Effector CD8-positive, alpha-beta T cell (primary cell): Measurements from ENCODE around the gene CECR2.

Source experiments
- DNase-seq: peaks from one replicate; lab custom pipeline; 2025; lab: John Stamatoyannopoulos, UW

Gene CECR2

DNA sequence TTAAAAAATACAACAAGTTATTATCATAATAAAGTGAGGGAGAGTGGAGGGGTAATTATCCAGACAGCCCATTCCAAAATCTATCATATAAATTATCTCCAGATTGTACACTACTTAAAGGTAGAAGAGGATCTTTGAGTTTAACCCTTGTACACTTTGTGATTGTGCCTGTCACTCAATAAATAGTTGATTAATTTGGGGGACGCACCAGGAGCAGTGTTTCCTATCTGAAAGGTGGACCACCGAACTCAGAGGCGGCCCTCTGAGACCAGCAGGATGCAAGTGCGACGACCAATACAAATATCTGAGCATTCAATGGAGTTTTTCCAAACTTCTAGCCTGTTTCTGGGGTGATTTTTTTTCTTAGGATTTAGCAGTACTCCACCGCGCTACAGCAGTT lies 1.1 kb upstream of the CECR2 start:
- DNase-seq, result no peak

DNA sequence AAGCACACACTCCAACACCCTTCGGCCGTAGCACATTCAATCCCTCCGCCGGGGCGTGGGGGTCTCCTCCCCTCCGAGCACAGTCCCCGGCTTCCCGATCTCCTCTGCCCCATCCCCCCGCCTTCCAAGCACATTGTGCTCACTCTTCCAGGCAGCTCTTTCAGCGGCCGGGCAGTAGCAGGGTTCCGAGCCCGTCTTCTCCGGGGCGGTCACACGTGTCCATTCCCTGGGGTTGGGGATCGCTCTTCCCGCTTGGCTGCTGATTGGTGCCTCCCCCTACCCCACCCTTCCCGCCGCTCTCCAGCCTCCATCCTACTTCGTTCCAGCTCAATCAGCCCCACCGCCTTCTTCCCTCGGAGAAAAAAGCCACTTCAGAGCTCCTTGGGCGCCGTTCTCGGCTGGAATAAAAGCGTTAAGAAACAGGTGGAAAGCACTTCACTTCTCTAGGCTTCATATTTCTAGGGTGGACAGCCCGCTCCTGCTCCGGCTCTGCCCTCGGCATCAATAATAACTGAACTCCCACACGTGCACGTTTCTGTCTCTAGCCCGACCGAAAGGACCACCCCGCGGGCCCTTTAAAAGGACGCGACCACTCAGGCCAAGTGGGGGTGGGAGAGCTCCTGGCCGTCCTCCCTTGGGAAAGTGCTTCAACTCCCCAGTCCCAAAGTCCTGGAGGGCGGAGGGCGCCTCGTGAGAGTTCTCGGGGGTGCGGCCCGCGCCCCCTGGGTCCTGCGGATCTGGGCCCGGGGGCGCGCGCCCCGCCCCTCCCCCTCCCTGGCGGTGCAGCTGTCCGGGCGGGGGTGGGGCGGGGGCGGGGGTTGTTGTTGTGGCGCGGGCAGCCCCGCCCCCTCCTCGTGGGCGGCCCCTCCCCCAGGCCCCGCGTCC lies 464 bp upstream of the CECR2 start:
- DNase-seq, result no peak

DNA sequence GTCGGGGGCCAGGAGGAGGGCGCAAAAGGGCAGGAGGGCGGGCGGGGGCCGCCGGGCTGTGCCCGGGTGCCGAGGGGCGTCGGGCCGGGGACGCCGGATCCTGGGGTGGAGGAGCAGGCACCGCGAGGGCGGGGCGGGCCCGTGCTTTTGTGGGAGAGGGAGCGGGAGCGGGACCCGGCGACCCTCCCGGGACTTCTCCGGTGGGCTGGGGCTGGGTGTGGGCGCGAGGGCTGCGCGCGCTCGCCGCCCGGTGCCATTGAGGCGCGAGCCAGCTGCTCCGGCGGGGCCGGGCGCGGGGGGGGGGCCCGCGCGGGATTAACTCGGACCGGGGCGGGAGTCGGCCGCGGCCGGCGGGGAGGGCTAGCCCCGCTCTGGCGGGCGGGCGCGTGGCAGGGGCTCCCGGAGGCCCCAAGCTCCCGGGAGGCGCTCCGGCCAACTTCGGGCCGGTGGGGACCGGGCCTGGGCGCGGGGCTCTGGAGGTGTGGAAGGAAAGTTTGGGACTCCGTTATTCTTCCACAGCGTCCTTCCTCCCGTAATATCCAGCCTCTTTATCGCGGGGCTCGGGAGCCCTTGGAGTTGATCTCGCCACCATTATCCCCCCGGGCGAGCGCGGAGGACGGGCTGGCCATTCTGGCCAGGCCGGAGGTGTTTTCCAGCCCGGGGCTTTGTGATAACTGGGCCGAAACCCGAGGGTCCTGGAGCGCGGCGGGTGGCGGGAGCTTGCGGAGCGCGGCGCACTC lies 936 bp downstream of the CECR2 start:
- DNase-seq, result no peak

DNA sequence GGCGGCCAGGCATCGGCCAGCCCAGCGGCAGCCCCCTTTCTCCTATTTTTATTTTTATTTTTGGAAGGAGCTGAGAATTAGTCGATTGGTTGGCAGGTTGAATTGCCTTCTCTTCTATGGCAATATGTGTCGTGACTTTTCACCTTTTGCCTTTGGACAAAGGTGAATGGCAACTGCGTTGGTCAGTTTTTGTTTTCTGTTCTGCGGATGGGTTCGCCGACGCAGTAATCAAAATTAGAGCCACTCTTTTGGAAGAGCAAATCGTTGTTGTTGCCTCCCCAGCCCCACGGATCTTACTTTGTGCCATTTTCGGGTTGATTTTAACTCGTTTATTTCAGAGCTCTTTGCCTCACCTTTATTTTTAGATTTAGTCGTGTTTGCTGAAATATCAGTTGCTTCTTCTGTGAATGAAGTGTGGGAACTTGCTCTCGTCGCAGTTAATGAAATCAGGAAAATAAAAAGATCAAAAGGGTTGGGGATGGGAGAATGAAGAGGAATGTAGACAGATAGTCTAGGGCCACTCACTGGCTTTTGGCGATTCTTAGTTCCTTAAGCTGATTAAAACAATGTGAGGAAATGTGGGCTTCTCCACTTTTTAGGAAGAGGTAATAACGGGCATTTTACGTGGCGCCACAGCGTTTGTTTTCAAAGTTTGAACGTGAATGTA lies 1.6 kb downstream of the CECR2 start:
- DNase-seq, result no peak

DNA sequence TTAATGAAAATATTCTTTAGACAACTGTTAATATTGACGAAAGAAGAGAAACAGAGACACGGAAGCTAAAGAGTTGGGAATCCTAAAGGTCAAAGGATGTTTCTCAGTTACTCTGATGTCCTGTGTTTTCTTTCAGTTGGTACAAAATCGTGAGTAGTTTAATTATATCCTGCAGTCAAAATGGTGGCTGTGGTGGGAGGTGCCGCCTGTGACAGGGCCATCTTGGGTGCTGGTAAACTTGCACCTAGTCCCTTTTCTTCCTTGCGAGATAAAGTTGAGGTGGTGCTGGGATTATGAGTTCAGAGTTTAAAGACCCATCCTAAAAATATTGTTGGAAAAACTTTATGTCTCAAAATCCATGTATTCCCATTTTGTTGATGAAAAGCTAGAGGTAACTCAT lies 2.2 kb downstream of the CECR2 start:
- DNase-seq, result no peak

DNA sequence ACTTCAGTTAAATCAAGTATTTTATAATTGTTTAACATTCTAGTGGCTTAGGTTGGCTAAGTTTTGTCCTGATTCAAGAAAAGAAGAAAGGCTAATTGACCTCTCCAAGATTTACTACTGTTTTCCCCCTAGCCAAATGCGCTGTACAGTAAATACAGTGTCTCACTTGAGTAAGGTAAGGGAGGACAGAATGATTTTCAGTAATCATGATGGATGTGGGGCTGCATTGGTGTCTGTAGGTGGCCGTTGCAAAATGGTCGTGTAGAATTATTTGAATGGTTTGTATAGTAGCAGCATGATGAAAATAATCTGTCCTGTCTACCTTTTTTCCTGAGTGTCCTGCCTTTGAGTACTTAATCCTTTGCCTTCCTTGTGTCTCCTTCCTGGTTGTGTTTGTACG lies 4.6 kb downstream of the CECR2 start:
- no peak for DNase-seq

DNA sequence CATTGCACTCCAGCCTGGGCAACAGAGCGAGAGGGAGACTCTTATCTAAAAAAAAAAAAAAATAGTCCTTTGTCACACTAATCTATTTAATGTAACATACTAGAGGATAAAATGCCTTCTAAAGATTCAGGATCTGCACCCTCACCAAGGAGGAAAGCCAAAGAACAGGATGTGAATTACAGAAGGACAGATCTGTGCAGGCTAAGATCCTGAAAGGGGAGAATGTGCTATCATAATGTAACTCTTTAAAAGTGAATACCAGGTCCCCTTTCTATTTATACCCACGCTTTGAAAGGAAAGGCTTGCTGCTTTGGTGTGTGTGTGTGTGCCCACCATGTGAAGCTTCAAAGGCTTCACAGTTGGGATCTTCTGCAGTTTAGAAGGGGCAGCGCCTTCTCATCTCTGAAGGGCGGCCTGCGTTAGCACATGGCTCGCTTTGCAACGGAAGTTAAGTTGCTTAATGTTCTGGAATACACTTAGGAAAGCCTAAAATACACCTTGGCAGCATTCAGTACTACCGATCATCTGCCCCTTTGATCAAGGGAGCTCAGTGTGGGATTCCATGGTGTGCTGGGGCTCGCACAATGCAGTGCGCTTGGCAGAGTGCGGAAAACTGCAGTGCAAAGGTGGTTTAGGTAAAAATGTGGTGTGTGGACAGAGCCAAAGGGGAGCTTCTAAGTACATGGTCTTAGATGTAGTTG lies 6.8 kb downstream of the CECR2 start:
- DNase-seq, result no peak

DNA sequence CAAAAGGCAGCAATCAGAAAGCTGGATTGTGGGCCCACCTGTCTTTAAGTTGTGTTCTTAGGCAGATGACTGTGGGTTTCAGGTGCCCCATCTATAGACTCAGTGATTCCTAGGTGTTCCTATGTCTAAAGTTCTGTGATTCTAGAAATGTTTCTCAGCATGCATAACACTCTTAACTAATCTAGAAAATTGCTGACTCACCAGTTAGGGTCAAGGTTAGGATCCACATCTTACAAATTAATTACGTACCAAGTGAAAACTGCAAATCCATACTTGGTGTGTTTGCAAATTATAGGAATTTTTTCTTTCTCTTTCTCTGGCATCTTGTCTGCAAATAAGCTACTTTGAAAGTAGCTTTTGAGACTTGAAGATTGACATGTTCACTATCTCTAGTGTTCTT lies 7.7 kb downstream of the CECR2 start:
- DNase-seq, result no peak

DNA sequence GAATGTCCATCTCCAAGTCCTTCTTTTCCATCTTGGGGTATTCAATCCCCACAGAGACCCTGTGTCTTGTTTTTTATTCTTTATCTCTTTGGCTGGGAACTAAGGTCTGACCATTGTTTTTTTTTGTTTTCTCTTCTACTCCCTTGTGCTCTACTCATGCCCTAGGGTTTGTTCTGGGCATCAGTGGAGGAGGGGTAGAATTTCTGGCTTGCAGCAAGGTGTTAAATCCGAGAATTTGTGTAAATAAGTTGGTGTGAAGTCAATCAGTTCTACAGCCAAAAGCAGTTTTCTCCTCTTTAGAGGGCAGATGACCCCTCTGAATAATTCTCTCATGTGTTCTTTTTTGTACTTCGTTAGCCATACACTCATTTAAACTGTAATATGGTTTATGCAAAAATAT lies 10.7 kb downstream of the CECR2 start:
- no peak for DNase-seq

DNA sequence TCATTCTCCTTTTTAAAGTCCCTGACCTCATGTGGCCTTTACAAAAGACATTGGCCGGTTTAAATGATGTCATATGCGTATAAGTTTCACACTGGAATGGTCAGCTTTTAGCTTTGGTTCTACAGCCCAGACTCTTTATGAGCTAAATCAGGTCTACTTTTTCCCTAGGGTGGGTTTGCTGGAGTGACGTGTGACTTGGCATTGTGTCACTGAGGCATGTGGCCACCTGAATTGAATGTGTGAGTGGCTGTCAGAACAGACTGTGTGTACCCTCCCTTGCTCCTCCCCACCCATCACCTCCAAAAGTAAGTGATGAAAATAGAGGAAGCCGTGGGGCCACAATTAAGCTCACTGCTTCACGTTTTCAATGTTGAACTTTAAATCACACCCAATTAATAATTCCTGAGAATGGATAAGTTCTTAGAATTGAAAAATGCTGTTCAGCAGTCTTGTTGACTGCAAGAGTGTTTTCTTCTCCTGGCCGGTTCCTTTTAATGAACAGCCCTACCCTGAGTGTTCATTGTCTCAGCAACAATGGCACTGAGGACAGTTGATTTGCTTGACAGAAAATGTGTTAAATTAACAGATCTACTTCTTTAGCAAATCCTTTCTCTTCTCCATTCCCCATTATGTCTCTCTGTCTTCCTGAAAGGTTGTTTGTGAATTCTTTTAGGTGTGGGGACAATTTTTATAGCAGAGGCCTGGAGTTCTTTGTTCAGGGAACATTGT lies 11.3 kb downstream of the CECR2 start:
- no peak for DNase-seq

DNA sequence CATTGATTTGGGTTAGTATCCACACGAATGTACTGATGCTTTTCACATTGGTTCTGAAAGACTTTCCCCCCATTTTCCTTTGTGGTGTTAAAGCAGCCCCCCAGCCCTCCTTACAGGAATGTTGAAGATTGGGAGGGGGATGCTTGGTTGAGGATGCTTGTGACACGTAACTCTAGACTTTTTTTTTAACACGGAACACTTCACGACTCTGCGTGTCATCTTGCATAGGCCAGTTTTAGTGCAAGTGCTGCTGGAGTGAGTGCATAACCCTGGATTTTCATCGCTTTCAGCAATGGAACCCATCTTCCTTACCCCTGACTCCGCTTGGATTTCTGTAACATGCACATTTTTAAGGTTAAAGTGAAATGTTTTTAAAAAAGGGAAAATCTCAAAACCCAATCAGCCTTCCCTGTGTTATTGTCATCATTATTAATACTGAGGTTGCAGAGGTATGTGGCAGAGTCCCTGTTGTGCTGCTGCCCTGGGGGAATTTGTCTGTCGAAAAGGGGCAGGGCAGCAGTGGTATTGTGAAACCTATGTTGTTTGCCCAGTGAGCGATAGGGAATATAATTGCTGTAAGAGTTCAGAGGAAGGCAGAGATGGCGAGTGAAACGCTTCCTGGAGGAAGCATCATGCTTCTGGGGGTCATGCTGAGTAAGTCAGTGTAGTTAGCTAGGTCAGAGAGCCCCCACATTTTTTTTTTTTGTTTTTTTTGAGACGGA lies 12.1 kb downstream of the CECR2 start:
- no peak for DNase-seq

DNA sequence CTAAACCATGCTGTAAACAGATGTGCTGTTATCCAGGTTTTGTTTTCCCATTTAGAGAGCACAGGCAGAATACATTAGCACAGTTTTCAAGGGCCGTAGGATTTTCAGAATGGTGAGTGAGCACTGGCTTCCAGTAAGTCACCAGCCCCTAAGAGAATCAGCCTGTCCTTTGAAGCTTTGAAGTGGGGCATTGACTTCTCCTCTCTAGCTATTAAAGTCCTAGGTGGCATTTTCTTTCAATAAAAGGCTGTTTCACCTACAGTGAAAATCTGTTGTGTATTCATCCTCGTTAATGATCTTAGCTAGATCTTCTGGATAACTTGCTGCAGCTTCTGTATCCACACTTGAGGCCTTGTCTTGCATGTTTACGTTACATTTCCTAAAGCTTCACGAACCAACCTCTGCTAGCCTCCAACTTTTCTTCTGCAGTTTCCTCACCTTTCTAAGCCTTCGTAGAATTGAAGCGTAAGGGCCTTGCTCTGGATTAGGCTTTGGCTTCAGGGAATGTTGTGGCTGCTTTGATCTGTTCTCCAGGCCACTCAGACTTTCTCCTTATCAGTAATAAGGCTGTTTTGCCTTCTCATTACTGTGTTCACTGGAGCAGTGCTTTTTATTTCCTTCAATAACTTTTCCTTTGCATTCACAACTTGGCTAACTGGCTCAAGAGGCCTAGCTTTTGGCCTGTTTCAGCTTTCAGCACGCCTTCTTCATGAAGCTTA lies 15.5 kb downstream of the CECR2 start:
- no peak for DNase-seq

DNA sequence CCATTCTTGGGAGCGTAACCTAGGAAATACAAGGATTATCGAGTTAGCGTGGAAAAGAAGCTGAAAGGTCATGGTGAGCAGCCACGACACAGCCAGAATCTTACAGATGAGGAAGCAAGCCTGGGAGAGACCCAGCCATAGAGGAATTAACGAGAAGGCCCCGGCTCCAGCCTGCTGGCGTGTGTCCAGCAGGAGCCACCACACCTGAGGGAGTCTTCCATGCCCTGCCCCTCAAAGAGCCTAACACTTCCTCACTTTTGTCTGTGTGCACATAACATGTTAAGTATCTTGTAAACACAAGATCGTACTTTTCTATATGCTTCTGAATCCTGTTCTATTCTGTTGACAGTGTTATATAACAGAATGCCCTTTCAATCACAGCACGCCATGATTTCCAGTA lies 18.1 kb downstream of the CECR2 start:
- DNase-seq, result no peak

DNA sequence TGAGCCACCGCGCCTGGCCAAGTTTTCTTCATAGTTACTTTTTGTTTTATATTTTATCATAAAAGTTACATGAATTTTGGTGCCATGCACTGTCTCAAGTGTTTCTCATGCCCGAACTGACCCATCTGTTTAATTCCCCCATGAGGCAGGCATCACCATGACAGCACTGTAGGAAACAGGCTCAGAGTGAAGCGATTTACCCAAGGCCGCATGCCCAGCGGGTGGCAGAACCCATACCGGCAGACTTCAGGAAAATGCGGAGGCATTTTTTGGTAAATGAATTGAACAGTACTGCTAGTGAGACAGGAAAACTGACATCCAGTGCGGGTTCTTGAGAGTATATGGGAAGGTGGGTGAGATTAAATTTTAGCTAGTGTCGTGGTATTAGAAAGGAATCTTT lies 19.0 kb downstream of the CECR2 start:
- DNase-seq, result no peak

DNA sequence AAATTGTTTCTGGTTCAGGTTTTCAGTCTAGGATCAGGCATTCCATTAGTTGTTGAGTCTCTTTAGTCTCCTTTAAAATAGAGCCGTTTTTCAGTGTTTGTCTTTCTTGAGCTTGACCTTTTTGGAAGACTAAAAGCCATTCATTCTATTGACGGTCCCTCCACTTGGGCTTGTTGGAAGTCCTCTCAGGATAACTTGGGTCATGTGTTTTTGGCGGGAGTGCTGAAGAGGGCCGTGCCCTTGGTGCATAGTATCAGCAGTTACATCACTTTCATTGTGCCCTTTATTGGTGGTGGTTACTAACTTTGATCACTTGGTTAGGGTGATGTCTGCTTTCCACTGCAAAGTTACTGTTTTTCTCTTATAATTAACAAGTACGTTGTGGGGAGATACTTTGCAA lies 20.8 kb downstream of the CECR2 start:
- no peak for DNase-seq

DNA sequence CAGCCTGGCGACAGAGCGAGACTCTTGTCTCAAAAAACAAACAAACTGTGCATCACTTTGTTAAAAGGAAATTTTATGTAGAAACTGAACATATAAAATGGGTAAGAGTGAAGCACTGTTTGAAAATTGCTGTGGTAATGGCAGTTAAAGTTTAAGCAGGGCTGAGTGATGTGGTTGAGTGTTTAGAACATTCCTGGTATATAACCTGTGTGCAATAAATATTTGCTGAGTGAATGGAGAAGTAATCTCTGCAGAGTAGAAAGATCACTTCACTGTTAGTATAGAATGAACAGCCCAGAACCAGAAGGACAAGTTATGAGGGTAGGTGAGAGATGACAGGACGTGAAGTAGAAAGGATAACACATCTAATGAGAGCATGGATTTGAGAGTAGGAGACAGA lies 27.3 kb downstream of the CECR2 start:
- DNase-seq, result no peak

DNA sequence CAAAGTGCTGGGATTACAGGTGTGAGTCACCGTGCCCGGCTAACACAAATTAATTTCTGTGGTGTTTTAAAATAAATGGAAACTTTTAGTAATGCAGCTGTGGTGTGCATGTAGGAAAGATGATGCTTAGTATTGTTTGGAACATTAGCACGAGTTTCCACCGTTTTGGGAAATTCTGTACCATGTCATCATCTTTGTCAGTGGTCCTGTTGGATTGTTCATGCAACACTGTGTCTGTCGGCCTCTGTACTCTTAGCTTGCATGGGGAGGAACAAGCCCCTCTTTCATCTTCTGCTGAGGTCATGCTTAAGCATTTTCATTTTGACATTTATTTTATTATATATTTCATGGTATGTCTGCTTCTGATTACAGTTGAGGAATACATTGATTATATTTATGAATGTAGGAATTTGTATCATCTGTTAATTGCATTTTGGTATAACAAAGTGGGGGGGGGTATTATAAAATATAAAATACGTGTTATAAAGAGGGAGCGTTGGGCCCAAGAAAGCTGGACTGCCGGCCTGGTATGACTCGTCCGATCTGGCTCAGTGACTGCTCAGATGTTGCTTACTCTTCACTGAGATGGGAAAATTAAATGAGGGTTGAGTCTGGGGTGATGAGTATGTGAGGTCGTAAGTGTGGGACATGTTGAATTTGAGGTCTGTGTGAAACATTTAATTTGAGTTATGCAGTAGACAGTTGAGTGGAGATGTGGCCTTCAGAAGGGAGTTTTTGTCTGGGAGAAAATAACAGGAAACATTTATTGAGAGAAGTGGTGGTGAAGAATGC lies 28.7 kb downstream of the CECR2 start:
- DNase-seq, result no peak

DNA sequence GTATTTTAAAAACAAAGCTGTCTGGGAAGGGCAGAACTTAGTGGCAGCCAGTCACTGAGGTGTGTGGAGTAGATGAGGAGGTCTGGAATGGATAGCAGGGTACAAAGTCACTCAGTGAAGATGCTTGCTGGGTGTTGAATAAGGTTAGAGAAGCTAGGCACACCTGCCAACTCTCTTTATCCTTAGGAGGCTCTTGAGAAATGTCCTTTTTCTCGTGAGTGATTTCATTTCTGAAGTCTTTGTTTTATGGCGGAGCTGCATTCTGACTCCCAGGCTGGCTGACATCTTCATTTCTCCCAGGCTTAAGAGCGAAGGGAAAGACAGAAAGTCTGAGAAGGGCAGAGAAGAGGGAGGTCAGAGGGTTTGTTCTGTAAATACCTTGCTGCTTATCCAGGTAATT lies 31.0 kb downstream of the CECR2 start:
- DNase-seq, result no peak

DNA sequence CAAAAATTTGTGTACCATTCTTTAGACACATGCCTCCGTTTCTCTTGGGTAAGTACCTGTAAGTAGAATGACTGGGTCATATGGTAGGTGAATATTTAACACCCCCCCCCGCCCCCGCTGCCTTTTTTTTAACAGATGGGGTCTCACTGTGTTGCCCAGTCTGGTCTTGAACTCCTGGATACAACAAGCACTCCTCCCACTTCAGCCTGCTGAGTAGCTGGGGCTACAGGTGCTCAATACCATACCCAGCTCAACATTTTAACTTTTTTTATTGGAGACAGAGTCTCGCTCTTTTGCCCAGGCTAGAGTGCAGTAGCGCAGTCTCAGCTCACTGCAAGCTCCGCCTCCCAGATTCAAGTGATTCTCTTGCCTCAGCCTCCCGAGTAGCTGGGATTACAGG lies 32.5 kb downstream of the CECR2 start:
- no peak for DNase-seq
